WERI-Rb-1 (cell line): ENCODE results near the gene APOL4.
"Not testable (repeated sequence)": the region's sequence is repeated elsewhere in the genome, so short reads cannot be mapped to it uniquely, and the experiment has no call there.

ENCODE experiments used
- DNase-seq: peaks from one replicate; pipeline ENCODE4 v3.0.0-alpha.2; 2020
- H3K27ac ChIP-seq: fragments of 250-450 bp; sonication (Bioruptor Pico); 2 replicates; pipeline ENCODE4 v1.5.1; 2020; ENCODE audit warnings: mild to moderate bottlenecking, moderate library complexity
- H3K27me3 ChIP-seq: fragments of 250-450 bp; sonication (Bioruptor Pico); 2 replicates; pipeline ENCODE4 v1.5.1; 2021; ENCODE audit warnings: mild to moderate bottlenecking, low read depth, moderate library complexity; ENCODE audit not compliant: insufficient read depth, severe bottlenecking
- H3K36me3 ChIP-seq: fragments of 250-450 bp; sonication (Bioruptor Pico); 2 replicates; pipeline ENCODE4 v1.5.1; 2020; ENCODE audit warnings: mild to moderate bottlenecking, moderate library complexity
- H3K4me3 ChIP-seq: 2 replicates; pipeline ENCODE4 v1.5.1; 2011; ENCODE audit warnings: low read depth, mild to moderate bottlenecking, control low read depth, low read length
- H3K9me3 ChIP-seq: fragments of 250-450 bp; sonication (Bioruptor Pico); 2 replicates; pipeline ENCODE4 v1.5.1; 2021; ENCODE audit warnings: mild to moderate bottlenecking, moderate library complexity; ENCODE audit not compliant: severe bottlenecking
- TF ChIP-seq, protein P1 (sequence below): IDR thresholded peaks from 2 replicates; pipeline ENCODE4 v1.5.1; 2011; ENCODE audit warnings: low read depth, mild to moderate bottlenecking, control low read depth, inconsistent platforms, low read length

Gene APOL4

DNA sequence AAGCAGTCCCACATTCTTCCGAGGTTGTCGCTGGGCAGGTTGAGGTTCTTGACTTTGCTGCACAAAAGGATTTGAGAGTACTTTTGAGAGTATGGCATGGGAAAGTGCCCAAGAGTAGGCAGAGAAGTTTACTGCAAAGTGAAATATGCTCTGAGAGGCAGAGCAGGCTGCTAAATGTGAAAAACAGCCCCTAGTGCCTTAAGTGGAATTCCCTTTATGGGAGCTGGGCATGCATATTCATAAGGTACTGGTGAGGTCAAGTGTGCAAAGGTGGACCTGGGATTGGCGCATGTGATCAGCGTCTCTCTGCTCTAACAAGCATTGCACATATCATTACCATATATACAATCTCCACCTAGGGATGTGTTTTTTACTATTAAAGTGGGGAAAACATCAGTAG, 12.0 kb upstream of the APOL4 start:
- Histone ChIP-seq H3K27ac (no peak overlapping the region), H3K36me3 (no peaks in the 10 kb centered on the region), H3K27me3 (no peaks in the 10 kb centered on the region), H3K4me3 (no peak overlapping the region), H3K9me3 (peaks cover 3% of the 10 kb centered on the region)
- TF ChIP-seq, protein P1, sequence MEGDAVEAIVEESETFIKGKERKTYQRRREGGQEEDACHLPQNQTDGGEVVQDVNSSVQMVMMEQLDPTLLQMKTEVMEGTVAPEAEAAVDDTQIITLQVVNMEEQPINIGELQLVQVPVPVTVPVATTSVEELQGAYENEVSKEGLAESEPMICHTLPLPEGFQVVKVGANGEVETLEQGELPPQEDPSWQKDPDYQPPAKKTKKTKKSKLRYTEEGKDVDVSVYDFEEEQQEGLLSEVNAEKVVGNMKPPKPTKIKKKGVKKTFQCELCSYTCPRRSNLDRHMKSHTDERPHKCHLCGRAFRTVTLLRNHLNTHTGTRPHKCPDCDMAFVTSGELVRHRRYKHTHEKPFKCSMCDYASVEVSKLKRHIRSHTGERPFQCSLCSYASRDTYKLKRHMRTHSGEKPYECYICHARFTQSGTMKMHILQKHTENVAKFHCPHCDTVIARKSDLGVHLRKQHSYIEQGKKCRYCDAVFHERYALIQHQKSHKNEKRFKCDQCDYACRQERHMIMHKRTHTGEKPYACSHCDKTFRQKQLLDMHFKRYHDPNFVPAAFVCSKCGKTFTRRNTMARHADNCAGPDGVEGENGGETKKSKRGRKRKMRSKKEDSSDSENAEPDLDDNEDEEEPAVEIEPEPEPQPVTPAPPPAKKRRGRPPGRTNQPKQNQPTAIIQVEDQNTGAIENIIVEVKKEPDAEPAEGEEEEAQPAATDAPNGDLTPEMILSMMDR, result no peak
- no peak for DNase-seq

DNA sequence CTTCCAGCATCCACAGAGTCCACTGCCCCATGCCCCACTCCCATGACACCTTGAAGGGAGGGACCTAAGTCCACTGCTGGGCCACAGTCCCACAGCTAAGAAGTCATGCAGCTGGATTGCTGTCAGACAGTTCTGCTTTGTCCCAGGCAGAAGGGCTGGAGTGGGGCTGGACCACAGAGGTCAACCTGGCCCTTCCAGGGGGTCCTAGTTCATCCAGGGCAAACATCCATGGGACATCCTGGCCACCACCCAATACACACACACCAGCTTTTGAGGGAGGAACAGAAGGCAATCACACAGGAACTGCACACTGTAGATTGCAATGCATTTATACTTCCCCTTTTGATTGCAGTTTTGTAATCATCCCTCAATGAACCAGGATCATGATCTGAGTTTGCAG, 11.3 kb upstream of the APOL4 start:
- peaks cover 4% of the 10 kb centered on the region for H3K9me3 ChIP-seq
- H3K27me3 ChIP-seq, result no peaks in the 10 kb centered on the region
- H3K36me3 ChIP-seq, result no peaks in the 10 kb centered on the region
- H3K4me3 ChIP-seq, result no peak overlapping the region
- no peak for DNase-seq
- no peak overlapping the region for H3K27ac ChIP-seq
- TF ChIP-seq, protein P1, result no peak

DNA sequence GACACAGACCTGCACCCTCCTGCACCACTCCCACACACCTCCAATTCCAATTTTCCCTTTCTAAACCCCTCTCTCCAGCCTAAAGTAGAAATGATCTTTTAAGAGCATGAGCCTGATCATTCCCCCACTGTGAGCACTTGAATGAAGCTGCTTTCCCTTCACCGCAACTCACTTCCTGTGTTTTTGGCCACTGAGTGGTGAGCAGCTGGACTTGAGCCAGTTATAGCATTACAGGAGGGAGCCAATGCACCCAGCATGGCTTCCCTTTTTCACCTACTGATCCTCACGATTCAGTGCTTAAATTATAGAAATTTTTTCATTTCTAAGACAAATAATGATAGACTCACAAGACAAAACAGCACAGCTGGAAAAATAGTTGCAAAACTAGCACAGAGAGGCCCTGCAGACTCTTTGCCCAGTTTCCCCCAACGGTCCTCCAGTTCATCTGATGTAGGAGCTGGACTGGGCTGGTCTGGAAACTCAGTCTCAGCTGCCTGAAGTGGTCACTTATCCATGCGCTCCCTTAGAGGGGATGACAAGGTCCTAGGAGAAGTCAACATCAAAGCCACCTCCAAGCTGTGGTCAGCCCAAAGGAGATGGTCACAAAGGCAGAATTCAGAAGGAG, 9.7 kb upstream of the APOL4 start:
- Histone ChIP-seq H3K9me3 (peaks cover 4% of the 10 kb centered on the region), H3K27me3 (no peaks in the 10 kb centered on the region), H3K36me3 (no peaks in the 10 kb centered on the region), H3K4me3 (no peak overlapping the region), H3K27ac (no peak overlapping the region)
- TF ChIP-seq, protein P1, result no peak
- no peak for DNase-seq

DNA sequence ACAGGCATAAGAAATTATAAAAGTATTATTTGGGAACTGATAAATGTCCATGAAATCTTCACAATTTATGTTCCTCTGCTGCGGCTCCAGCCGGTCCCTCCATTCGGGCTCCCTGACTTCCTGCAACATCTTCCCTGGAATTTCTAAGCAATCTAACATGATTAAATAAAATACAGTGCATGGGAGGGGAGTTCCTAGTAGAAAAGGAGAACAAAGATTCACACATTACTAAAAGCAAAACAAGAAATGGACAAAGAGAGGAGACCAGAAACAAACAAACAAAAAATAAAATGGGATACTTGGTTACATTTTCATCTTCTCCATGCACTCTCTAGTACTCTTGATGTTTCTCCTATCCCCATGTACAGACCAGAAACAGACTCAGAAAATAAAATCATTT, 8.6 kb upstream of the APOL4 start:
- Histone ChIP-seq H3K27me3 (no peaks in the 10 kb centered on the region), H3K36me3 (no peaks in the 10 kb centered on the region), H3K9me3 (peaks cover 4% of the 10 kb centered on the region), H3K4me3 (no peak overlapping the region), H3K27ac (no peak overlapping the region)
- TF ChIP-seq, protein P1, result no peak
- no peak for DNase-seq

DNA sequence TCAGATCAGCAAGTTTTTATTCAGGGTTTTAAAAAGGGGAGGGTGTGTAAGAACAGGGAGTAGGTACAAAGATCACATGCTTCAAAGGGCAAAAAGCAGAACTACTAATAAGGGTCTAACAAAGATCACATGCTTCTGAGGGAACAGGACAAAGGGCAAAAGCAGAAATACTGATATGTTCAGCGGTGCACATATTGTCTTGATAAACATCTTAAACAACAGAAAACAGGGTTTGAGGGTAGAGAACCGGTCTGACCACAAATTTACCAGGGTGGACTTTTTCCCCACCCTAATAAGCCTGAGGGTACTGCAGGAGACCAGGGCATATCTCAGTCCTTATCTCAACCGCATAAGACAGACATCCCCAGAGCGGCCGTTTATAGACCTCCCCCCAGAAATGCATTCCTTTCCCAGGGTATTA, 7.9 kb upstream of the APOL4 start:
- not testable (repeated sequence) for H3K4me3 ChIP-seq, H3K27me3 ChIP-seq, H3K27ac ChIP-seq, H3K36me3 ChIP-seq, DNase-seq, H3K9me3 ChIP-seq

DNA sequence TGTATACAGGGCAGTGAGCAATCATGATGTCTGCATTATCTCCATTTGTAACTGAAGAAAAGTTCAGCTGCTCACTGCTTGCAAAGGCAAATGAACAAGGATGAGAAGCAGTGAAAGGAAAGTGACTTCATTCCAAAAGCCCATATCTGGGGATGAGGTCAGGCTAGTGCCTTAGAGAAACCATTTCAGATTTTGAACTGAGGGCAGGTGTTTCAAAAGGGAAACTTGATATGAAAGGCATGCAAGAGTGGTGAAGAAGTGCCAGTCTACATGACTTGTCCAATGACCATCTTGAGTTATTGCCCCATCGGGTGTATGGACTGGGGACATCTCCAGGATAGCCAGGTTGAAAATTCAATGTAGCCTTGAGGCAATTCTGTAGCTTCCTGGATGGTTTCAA, 7.3 kb upstream of the APOL4 start:
- no peak for DNase-seq
- H3K9me3 ChIP-seq, result peaks cover 4% of the 10 kb centered on the region
- TF ChIP-seq, protein P1, result no peak
- no peak overlapping the region for H3K4me3 ChIP-seq
- H3K27me3 ChIP-seq, result no peaks in the 10 kb centered on the region
- H3K36me3 ChIP-seq, result no peaks in the 10 kb centered on the region
- no peak overlapping the region for H3K27ac ChIP-seq
